Measurements from ENCODE around the gene NRN1L. TPM values are rescaled to one million over a fixed set of nuclear protein-coding genes. Genes with fewer than 3 reads are reported as not detected.

The NRN1L gene
- total RNA-seq, 1 experiment from 2014 or later = 1.1 TPM

DNA sequence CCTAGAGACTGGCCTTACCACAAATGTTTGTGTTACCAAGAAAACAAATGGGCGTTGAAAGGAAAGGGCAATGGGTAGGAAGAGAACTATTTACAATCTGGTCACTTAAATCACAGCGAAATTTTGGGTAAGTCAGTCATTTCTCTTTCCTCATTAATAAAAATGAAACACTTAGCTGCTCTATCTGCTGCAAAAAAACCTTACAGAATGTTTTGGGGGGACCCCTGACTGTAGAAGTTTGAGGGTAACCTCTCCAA, 38.7 kb upstream of the NRN1L start:
- POLR2A ChIA-PET = no interaction called here
- intact Hi-C loops (cut with micrococcal nuclease; ENCODE audit: unreplicated experiment) (no loop called here), in situ Hi-C loops (cut with HindIII; ENCODE audit: low pct_unique_long_range_greater_than_20kb, low sequenced_read_pairs) (no loop called here)
- Histone ChIP-seq H3K4me3 (ENCODE audit: low read depth in 2 of 2, low read length in 2 of 2) (peak overlapping the region; percentile 85 to 92), H3K27ac (ENCODE audit: low read length) (peak overlapping the region; percentile 93), H3K4me1 (ENCODE audit: control insufficient read depth, insufficient read depth, low read length) (peaks cover 26% of the 10 kb centered on the region), H3K9me3 (ENCODE audit: control insufficient read depth, insufficient read depth, low read depth, low read length) (no peaks in the 10 kb centered on the region), H3K27me3 (ENCODE audit: control insufficient read depth, insufficient read depth, low read length) (no peaks in the 10 kb centered on the region), H3K36me3 (ENCODE audit: control insufficient read depth, insufficient read depth, low read length) (no peaks in the 10 kb centered on the region; the same call in none of the 2 replicates)
- CTCF ChIA-PET = interaction anchor here (0.5 kb wide), 1 partner anchor 32 kb away, joined by 3 read pairs; no protein-coding TSS in a partner anchor
- no peak for ATAC-seq
- no TSS peak for BruUV-seq (replicated peaks)
- no peak for TF ChIP-seq POLR2AphosphoS5 (IDR thresholded peaks at IDR 0.05; ENCODE audit: low read depth, low read length)
- TF ChIP-seq REST (IDR thresholded peaks at IDR 0.05; ENCODE audit: insufficient read depth in 1 of 2, low read depth in 2 of 2, low read length in 1 of 2) = no peak
- no peak for TF ChIP-seq TCF7L2 (IDR thresholded peaks at IDR 0.05; ENCODE audit: low read depth, low read length)
- no peak for TF ChIP-seq SIN3A (IDR thresholded peaks at IDR 0.05; ENCODE audit: borderline replicate concordance, insufficient read depth, low read depth, low read length)
- no peak for TF ChIP-seq CTCF (IDR thresholded peaks at IDR 0.05)
- no peak for DNase-seq (ENCODE audit: low read depth, low spot score)

DNA sequence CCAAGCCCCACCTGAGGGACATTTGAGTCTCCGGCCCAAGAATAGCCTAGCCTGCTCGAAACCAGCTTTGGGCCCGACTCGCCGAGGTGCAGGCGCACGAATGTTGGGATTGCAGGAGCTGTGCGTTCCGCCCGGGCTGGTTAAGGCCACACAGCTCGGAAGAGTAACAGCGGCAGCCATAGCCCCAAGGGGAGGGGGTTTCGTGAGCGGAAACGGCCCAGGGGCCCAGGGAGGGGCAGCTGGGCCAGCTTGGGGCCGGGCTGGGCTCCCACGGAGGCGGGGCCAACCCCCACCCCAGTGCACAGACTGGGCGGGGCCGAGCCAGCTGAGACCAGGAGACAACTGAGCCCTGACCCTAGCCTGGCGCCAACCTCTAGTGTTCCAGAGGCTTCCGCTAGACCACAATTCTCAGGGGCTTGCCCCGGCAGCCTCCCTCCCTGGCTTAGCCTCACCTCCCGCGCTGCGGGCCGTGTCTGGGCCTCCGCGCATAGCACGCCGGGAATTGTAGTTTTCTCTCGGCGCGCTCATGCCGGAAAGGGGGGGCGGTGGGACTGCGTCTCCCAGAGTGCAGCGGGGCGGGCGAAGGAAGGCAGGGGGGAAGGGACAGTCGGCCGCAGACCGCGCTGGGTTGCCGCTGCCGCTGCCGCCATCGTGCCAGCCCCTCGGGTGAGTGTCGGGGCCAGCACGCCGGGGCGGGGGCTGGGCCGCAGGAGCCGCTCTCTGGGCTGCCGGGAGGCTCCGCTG, 38.2 kb upstream of the NRN1L start, which contains the start of gene NUTF2:
Gene NUTF2 (plus strand): TSS at position 614 of the 744 bp plus-strand sequence. CDS start 18,198 bp downstream, outside the sequence.
- intact Hi-C loops (cut with micrococcal nuclease; ENCODE audit: unreplicated experiment) (no loop called here), in situ Hi-C loops (cut with HindIII; ENCODE audit: low pct_unique_long_range_greater_than_20kb, low sequenced_read_pairs) (no loop called here)
- Histone ChIP-seq H3K27me3 (ENCODE audit: control insufficient read depth, insufficient read depth, low read length) (no peaks in the 10 kb centered on the region), H3K9me3 (ENCODE audit: control insufficient read depth, insufficient read depth, low read depth, low read length) (no peaks in the 10 kb centered on the region), H3K36me3 (ENCODE audit: control insufficient read depth, insufficient read depth, low read length) (no peaks in the 10 kb centered on the region; the same call in none of the 2 replicates), H3K4me1 (ENCODE audit: control insufficient read depth, insufficient read depth, low read length) (peaks cover 26% of the 10 kb centered on the region), H3K27ac (ENCODE audit: low read length) (peak within 1 kb of the TSS; percentile 93), H3K4me3 (ENCODE audit: low read depth in 2 of 2, low read length in 2 of 2) (peak within 1 kb of the TSS; percentile 85 to 92)
- no TSS peak for BruUV-seq (replicated peaks)
- ChIA-PET CTCF (no interaction called here), POLR2A (no interaction called here)
- TF ChIP-seq POLR2AphosphoS5 (IDR thresholded peaks at IDR 0.05; ENCODE audit: low read depth, low read length) (0 out of 2 replicates have a peak, but pooled peaks have one; percentile 54), SIN3A (IDR thresholded peaks at IDR 0.05; ENCODE audit: borderline replicate concordance, insufficient read depth, low read depth, low read length) (no peak; the same call in 1 of the 2 replicates)
- ATAC-seq (peak; percentile 85), DNase-seq (ENCODE audit: low read depth, low spot score) (no peak)

All from Panc1 (cell line).